Vagina (tissue), 2 donors: Measurements from ENCODE around the gene RARA. TPM values are rescaled to one million over a fixed set of nuclear protein-coding genes. Genes with fewer than 3 reads are reported as not detected.
A peak's percentile ranks its signal among the peaks of the same experiment; 100 is the strongest.

ENCODE experiments used
- DNase-seq, 2 donors: peaks; one replicate each; pipeline ENCODE4 v3.0.0-alpha.2; 2017; ENCODE audit errors: extremely low spot score in 2 of 2
- H3K27ac ChIP-seq: fragments of 200-600 bp; sonication (generic); one replicate; pipeline ENCODE4 v1.5.1; 2019
- H3K27me3 ChIP-seq: fragments of 200-600 bp; sonication (generic); one replicate; pipeline ENCODE4 v1.5.1; 2019
- H3K36me3 ChIP-seq, 2 donors: fragments of 200-600 bp; sonication (generic); one replicate each; pipeline ENCODE4 v1.5.1; 2017 to 2019
- H3K4me1 ChIP-seq: fragments of 200-600 bp; sonication (generic); one replicate; pipeline ENCODE4 v1.5.1; 2019
- H3K4me3 ChIP-seq, 2 donors: fragments of 200-600 bp; sonication (generic); 1 replicate in 1 of 2; 2 replicates in 1 of 2; pipeline ENCODE4 v1.5.1; 2016 to 2019
- H3K9me3 ChIP-seq: fragments of 200-600 bp; sonication (generic); one replicate; pipeline ENCODE4 v1.5.1; 2019
- CTCF ChIP-seq, 3 experiments: fragments of 450-650 bp in 2 of 3; fragments of 200-600 bp in 1 of 3; sonication (generic) in 1 of 3; IDR thresholded peaks; one replicate each; pipeline ENCODE4 v1.5.1; 2017 to 2019; ENCODE audit warnings: antibody characterized with exemption in 3 of 3, mild to moderate bottlenecking in 2 of 3, moderate library complexity in 2 of 3
- POLR2A ChIP-seq, 2 donors: fragments of 450-650 bp; IDR thresholded peaks; one replicate each; pipeline ENCODE4 v1.6.1; 2017; ENCODE audit warnings: antibody characterized with exemption in 2 of 2, mild to moderate bottlenecking in 2 of 2, moderate library complexity in 2 of 2
- POLR2AphosphoS5 ChIP-seq, 2 donors: sonication (generic); formaldehyde crosslinking; IDR thresholded peaks; one replicate each; pipeline ENCODE4 v1.9.0; 2017; ENCODE audit warnings: antibody characterized with exemption in 2 of 2, mild to moderate bottlenecking in 2 of 2, low read depth in 1 of 2; ENCODE audit not compliant: insufficient read depth in 1 of 2
- intact Hi-C: fragments of 100-400 bp; cut with DNase I; formaldehyde crosslinking; loops from one replicate; pipeline ENCODE4 v1.15.1; 2023
- total RNA-seq: library from RNA; depleted of rRNA; stranded (reverse); fragments of >200 nt; gene quantifications from one replicate; pipeline ENCODE4 v1.2.3, GENCODE V29; 2016

Gene RARA
- total RNA-seq, 1 donor from 2014 or later, result 58.9 TPM

GRCh38 chr17:40316571-40317344 is 7.8 kb downstream of the RARA start:
- intact Hi-C loops, result no loop called here
- Histone ChIP-seq H3K9me3 (no peaks in the 10 kb centered on the region), H3K27me3 (no peaks in the 10 kb centered on the region), H3K4me3 (peak overlapping the region; percentile 80 to 86), H3K27ac (peak overlapping the region; percentile 96), H3K4me1 (peaks cover 94% of the 10 kb centered on the region), H3K36me3 (no peaks in the 10 kb centered on the region)
- TF ChIP-seq POLR2AphosphoS5 (IDR thresholded peaks at IDR 0.05; ENCODE audit: insufficient read depth in 1 of 2, low read depth in 1 of 2) (peak; percentile 10 to 80), POLR2A (IDR thresholded peaks at IDR 0.05) (peak in 1 of 2 donors; percentile 43), CTCF (IDR thresholded peaks at IDR 0.05) (no peak)
- DNase-seq, result no peak

GRCh38 chr17:40317345-40317873 is 8.4 kb downstream of the RARA start:
- Histone ChIP-seq H3K4me3 (peak overlapping the region; percentile 80 to 86), H3K4me1 (peaks cover 94% of the 10 kb centered on the region), H3K27ac (peak overlapping the region; percentile 96), H3K9me3 (no peaks in the 10 kb centered on the region), H3K27me3 (no peaks in the 10 kb centered on the region), H3K36me3 (no peaks in the 10 kb centered on the region)
- no peak for TF ChIP-seq POLR2AphosphoS5 (IDR thresholded peaks at IDR 0.05; ENCODE audit: insufficient read depth in 1 of 2, low read depth in 1 of 2)
- no peak for TF ChIP-seq POLR2A (IDR thresholded peaks at IDR 0.05)
- no peak for TF ChIP-seq CTCF (IDR thresholded peaks at IDR 0.05)
- intact Hi-C loops, result no loop called here
- DNase-seq, result no peak

- H3K27me3 ChIP-seq, result no peaks in the 10 kb centered on the region
- TF ChIP-seq POLR2A (IDR thresholded peaks at IDR 0.05), result peak in 1 of 2 donors; percentile 87
- TF ChIP-seq CTCF (IDR thresholded peaks at IDR 0.05), result no peak
- TF ChIP-seq POLR2AphosphoS5 (IDR thresholded peaks at IDR 0.05; ENCODE audit: insufficient read depth in 1 of 2, low read depth in 1 of 2), result peak; percentile 93 to 99
- peak in 1 of 2 donors; percentile 99 for DNase-seq
- intact Hi-C loops, result no loop called here
- peak overlapping the region; percentile 80 to 86 for H3K4me3 ChIP-seq
- peaks cover 94% of the 10 kb centered on the region for H3K4me1 ChIP-seq
- no peaks in the 10 kb centered on the region for H3K9me3 ChIP-seq
- no peaks in the 10 kb centered on the region for H3K36me3 ChIP-seq
- H3K27ac ChIP-seq, result peak overlapping the region; percentile 96
Measured at GRCh38 chr17:40317880-40318829, 9.2 kb downstream of the RARA start.

- DNase-seq, result peak in 1 of 2 donors; percentile 92
- intact Hi-C loops, result no loop called here
- H3K4me1 ChIP-seq, result peaks cover 94% of the 10 kb centered on the region
- H3K9me3 ChIP-seq, result no peaks in the 10 kb centered on the region
- H3K27ac ChIP-seq, result peak overlapping the region; percentile 96
- no peaks in the 10 kb centered on the region for H3K27me3 ChIP-seq
- H3K4me3 ChIP-seq, result peak overlapping the region; percentile 80 to 86
- TF ChIP-seq CTCF (IDR thresholded peaks at IDR 0.05) (peak in 1 of 3 experiments; percentile 11), POLR2A (IDR thresholded peaks at IDR 0.05) (no peak), POLR2AphosphoS5 (IDR thresholded peaks at IDR 0.05; ENCODE audit: insufficient read depth in 1 of 2, low read depth in 1 of 2) (no peak)
- no peaks in the 10 kb centered on the region for H3K36me3 ChIP-seq
Measured at GRCh38 chr17:40318830-40319391, 9.9 kb downstream of the RARA start.
